ENCODE data around the gene CYYR1.

CYYR1 gene

DNA sequence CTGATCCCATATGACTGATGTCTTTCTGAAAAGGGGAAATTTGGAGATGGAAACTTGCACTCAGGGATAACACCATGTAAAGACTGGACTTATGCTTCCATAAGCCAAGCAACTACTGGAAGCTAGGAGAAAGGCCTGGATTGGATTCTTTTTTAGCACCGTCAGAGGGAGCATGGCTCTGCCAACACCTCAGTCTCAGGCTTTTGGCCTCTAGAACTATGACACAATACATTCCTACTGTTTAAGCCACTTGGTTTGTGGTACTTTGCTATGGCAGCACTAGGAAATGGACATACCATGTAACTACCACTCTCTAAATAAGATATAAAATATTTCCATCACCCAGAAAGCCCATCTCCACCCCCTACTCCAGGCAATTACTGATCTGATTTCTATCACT lies 139.7 kb downstream of the CYYR1 start:
- no peak for DNase-seq (ENCODE audit: low read depth)

GRCh38 chr21:26432410-26432809 lies 140.7 kb downstream of the CYYR1 start:
- DNase-seq (ENCODE audit: low read depth): no peak

DNA sequence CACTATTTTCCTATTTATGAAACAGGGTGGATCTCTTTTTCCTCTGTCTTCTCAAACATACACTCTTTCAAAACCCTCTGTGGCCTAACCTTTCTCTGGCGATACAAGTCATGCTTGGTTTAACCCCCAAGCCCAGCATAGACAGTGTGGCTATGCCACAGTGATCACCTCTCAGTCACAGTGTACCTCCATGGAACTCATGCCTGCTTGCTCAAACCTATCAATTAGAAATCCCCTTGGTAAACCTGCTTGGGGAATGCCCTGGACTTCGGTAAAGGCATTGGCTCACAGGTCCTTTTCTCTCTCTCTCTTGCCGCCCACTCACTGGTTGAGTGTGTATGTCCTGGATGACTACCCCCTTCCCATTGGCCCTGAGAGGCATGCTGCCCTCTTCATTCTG lies 147.5 kb downstream of the CYYR1 start:
- DNase-seq (ENCODE audit: low read depth): no peak

GRCh38 chr21:26423511-26423910 lies 149.6 kb downstream of the CYYR1 start:
- DNase-seq (ENCODE audit: low read depth): no peak

DNA sequence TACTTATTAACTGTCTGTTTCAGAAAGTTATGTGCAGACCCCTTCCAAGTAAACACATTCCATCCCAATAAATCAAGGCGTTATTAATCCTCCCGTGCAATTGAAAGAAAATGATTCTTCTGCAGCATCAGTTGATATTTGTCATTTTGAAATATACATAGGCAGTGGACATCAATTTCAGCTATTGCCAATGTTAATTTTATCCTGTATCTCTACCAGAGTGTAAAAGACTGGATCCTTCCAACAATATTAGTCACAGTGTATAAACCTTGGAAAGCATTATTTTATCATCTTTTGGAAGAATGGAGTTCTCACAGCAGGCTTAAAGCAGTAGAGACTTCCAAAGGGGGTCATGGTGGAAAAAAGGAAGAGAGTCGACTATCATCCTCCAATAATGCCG lies 150.4 kb downstream of the CYYR1 start:
- DNase-seq (ENCODE audit: low read depth): no peak

DNA sequence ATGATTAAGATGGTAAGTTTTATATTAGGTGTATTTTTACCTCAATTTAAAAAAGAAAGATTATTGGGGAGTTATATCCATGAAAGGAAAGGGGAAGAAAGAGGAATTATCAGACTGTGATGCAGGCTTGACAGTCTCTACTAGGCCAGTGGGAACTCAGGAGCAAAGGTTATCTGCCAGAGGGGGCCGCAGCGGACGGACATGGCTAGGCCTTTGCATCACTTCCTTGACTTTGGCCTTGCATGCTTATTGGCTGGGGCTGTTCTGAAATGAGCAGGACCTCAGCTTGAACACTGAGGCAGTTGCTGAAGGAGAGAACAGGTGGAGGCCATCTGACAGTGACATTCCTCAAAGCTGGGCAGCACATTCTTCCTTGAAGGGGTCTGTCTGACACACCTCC lies 150.9 kb downstream of the CYYR1 start:
- DNase-seq (ENCODE audit: low read depth): no peak

- no peak for DNase-seq (ENCODE audit: low read depth)
These were observed 151.4 kb downstream of the CYYR1 start for GRCh38 chr21:26421724-26422123.
